Measurements from ENCODE around the gene BLTP1.

Gene BLTP1

GRCh38 chr4:122170775-122171174 lies 18.6 kb downstream of the BLTP1 start:
- no peak for DNase-seq

GRCh38 chr4:122171323-122171722 lies 19.2 kb downstream of the BLTP1 start:
- no peak for DNase-seq

- no peak for DNase-seq
Observed at GRCh38 chr4:122172266-122172665, 20.1 kb downstream of the BLTP1 start.

GRCh38 chr4:122178961-122179360 lies 26.8 kb downstream of the BLTP1 start:
- no peak for DNase-seq

GRCh38 chr4:122195718-122196117 lies 43.6 kb downstream of the BLTP1 start:
- no peak for DNase-seq
